CD4-positive, alpha-beta T cell treated with Interleukin-10 for 1 hour (primary cell): Measurements from ENCODE around the gene ZBTB17.
"Not testable (repeated sequence)": the region's sequence is repeated elsewhere in the genome, so short reads cannot be mapped to it uniquely, and the experiment has no call there.

Experiments
- DNase-seq: peaks from one replicate; pipeline ENCODE4 v3.0.0-alpha.2; 2020

The ZBTB17 gene

DNA sequence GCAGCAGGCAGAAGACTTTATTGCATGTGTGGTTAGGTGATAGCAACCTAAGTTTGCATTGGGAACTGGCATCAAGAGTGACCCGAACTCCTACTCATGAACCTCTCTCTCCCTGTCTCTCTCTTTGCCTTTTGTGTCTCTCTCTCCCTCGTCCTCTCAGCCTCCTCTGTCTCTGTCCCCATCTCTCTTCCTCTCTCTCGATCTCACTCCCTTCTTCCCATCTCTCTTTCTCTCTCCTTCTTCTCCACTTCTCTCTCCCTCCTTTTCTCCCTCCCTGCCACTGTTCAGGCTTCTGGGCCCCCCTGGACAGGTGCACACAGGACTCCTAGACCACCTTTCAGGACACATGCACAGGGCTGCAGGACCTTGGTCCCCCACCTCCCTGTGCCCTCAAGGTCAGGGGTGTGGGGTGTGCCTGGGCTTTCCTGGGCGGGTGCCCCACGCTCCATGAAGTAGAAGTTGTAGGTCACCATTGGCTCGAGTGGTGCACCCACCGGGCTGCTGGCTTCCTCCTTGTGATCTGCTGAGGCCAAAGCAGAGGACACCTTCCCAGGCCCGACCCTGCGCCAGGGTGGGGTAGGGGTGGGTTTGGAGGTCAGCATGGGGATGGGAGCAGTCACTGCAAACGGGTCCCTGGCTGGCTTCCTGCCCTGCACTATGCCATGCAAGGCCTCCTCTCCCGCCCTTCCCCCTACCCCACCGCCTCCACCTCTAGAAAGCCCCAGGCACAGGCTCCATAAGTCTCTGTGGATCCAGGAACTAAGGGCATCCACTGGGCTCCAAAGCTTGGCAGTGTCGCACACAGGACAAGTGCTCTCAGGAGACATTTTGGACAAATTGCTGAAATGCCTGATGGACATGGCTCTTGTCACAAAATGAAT lies 13.2 kb upstream of the ZBTB17 start:
- DNase-seq = no peak

DNA sequence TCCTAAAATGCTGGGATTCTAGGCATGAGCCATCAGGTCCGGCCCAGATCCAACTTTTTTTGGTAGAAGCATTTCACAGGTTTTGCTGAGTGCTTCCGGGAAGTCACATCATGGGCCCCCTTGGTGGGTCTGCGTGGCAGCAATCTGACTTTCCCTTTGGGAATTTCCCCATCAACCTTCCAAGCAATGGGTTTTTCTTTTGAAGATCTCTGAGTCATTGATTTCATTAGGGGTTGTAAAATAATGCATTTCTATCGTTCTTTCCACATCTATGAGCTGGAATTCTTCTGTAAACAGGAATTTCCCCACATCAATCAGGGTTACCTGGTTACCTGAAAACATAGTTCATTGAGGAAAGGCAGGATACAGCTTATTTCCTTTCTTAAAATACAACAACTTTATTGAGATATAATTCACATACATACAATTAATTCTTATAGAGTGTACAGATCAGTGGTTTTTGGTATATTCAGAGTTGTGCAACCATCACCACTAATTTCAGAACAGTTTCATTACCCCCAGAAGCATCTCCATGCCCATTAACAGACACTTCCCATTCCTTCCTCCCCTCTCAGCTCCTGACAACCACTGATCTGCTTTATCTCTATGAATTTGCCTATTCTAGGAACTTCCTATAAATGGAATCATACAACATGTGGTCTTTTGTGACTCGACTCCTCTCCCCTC lies 9.9 kb upstream of the ZBTB17 start:
- no peak for DNase-seq

DNA sequence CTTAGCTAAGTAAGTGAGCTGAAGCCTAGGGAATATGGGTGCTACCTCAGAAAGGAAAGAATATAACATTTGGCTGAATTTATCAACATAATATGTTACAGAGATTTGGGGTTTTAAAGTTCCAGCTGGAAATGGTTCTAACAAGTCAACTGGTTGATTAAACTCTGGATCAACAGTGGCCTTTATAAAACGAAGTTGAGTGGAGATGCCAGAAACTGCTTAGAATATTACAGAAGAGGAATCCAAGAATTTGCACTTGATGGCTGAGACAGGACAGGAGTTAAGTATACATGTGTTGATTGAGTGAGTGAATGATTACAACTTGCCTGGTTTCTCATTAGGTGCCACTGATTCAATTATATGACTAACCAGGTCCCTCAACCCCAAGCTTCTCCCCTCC lies 7.4 kb upstream of the ZBTB17 start:
- DNase-seq = no peak

DNA sequence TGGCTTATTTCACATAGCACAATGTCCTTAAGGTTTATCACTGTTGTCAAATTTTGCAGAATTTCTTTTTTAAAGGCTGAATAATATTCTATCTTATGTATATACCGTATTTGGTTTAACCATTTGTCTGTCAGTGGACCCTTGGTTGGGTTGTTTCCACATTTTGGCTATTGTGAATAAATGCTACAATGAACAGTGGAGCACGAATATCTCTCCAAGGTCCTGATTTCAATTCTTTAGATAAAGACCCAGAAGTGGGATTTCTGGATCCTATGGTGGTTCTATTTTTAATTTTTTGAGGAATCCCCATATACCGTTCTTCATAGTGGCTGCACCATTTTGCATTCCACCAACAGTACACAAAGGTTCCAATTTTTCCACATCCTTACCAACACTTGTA lies 5.8 kb upstream of the ZBTB17 start:
- DNase-seq = no peak

DNA sequence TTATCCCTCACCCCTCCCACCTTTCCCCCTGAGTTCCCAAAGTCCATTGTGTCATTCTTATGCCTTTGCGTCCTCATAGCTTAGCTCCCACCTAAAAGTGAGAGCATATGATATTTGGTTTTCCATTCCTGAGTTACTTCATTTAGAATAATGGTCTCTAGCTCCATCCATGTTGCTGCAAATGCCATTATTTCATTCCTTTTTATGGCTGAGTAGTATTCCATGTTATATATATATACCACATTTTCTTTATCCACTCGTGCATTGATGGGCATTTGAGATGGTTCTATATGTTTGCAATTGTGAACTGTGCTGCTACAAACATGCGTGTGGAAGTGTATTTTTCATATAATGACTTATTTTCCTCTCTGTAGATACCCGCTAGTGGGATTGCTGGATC lies 2.0 kb upstream of the ZBTB17 start:
- DNase-seq = not testable (repeated sequence)

DNA sequence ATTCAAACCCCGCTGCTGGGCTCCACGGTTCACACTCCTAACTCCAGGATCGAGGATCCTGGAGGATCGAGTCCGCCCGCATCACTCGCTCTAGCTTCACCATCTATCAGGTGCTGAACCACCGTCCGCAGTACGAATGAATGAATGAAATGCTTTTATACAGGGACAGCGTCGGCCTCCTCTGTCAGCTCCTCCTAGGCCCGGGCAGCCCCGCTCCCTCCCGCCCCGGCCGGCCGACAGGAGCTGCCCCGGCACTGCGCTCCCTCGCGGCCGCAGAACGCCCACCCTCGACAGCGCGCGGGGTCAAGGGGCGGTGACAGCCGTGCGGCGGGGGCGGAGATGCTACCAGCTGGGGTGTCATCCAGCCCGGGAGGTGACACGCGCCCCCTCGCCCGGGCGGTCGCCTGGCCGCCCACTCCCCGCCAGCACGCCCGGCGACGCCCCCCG lies 520 bp downstream of the ZBTB17 start:
- DNase-seq = peak; percentile 77

DNA sequence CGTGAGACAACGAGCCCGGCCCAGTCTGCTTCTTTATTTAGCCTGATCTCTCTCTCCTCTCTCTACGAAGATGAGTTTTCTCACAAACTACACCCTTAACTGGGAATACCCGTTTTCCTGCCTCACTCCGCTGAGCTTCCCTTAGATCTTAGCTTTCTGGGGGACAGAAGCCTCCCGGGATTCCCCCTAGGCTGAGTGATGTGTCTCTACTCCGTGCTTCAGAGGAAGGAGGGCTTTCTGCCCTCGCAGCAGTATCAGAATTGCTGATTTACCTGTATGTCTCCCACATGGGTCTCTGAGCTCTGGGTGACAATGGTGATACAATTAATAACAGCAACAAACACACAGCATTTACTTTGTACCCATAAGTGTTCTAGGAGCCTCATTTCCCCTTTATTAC lies 1.0 kb downstream of the ZBTB17 start:
- DNase-seq = peak; percentile 28

DNA sequence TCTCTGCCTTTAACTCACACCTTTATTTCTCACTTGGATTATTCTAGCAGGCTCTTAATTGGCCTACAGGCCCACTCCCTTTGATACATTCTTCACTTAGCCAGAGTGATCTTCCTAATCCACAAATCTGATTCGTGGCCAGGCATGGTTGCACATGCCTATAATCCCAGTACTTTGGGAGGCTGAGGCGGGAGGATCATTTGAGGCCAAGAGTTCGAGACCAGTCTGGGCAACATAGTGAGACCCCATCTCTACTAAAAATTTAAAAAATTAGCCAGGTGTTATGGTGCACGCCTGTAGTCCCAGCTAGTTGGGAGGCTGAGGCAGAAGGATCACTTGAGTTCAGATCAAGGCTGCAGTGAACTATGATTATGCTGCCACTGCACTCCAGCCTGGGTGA lies 2.1 kb downstream of the ZBTB17 start:
- no peak for DNase-seq

DNA sequence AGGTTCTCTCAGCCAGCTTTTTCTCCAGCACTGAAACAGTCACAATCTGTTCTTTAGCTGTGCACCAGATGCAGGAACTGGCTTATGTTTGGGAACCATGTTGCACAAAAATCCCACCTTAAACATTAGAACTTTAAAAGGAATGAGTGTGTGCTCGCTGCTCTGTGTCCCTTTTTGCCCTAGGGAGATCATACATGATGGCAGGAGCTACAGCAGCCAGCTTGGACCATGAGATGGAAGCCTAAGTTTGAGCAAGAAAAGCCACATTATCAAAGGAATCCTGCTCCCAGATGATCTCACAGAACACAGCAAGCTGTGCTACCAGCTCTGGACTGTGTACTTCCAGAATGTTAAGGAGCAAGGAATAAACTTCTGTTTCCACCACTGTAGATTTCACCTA lies 3.5 kb downstream of the ZBTB17 start:
- no peak for DNase-seq

DNA sequence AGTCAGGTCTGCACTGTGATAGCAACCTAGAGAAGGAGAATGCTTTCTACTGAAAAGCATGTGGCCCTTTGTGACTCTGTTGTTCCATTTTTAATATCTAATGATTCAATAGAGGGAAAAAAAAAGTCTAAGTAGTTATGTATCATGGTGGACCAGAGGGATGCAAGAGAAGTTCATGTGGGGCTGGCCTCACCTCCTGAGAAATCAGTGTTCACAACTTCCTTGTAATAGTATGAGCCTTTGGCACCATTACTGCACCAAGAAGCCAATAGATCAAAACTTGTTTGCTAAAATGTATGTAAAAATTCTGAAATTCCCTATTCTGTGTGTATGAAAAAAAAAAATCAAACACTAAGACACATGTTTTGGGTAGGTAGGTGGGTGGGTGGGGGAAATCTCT lies 5.0 kb downstream of the ZBTB17 start:
- DNase-seq = no peak

DNA sequence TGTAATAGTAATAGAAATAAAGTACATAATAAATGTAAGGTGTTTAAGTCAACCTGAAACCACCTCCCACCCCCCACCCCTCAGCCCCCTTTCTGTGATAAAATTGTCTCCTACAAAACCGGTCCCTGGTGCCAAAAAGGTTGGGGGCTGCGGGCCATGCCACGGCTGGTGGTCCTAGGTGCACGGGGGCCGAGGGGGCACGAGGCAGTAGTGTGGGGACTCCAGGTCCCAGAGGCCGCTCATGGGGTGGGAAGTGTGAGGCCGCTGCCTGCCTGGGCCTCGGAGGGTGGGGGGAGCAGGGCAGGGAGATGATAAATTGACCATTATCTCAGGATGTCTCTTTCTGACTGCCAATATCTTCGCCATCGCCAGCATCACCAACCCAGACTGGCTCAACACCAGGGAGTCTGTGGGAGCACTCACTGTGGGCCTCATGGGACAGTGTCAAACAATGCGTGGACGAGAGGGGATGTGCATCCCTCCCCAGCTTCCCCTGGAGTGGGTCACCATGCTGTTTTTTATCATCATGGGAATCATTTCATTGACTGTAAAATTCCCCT lies 6.5 kb downstream of the ZBTB17 start:
- DNase-seq = no peak

DNA sequence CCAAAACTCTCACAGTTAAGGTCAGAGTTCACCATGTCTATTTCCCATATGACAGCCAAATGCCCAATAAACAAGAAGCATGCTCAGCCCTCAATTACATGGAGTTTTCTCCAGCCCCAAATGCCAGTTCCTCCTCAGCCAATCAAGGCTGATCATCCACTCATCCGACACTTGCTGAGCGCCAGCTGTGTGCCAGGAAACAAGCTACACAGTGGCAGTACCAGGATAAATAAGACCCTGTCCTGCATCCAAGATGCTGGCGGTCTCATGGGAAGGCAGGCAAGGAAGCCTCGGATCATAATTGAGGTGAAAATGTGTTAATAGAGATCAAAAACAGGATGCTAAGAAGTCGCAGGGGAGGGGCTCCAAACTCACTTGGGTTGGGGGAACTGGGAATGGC lies 7.7 kb downstream of the ZBTB17 start:
- DNase-seq = no peak

DNA sequence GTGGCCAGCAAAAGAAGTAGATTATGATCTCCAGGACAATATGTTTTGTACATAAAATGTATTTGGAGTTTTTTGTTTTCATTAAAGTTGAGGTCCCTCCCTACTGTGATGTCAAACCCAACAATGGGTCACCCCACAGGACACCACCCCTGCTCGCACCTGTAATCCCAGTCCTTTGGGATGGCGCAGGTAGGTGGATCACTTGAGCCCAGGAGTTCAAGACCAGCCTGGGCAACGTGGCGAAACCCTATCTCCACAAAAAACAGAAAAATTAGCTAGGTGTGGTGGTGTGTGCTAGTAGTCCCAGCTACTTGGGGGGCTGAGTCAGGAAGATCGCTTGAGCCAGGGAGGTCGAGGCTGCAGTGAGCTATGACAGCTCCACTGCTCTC lies 9.0 kb downstream of the ZBTB17 start:
- DNase-seq = no peak

DNA sequence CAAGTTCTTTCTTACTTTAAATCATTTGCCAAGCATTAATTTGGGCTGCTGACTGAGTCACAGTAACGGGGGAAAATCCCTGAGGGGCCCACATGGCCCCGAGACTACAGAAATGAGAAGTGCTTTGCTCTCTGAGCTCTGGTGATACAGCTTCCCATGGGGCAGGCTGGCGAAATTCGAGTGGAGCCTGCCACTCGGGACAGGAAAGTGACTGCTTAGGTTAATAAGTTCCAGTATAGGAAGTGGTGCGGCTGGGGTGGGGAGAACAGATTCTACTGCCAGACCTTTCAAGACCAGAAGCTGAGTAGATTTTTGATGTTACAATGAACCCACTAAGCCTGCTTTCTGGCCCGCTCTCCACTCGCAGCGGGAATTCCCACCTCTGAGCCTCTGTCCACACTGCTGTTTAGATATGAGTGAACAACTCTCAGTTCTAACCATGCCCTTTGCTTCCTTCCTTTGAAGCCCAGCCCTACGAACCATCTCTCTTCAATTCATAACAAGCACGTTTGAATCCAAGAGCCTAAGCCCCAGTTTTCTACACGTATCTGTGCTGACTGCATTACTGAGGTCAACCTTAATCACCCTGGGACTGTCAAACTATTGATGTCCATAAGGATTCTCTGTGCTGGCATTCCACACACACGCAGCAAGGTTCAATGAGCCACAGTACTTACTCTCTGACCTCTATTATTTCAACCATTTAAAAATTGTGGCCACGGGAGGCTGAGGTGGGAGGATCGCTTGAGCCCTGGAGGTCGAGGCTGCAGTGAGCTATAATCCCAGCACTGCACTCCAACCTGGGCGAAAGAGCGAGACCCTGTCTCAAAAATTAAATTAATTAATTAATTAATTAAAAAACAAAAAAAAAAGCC lies 9.6 kb downstream of the ZBTB17 start:
- peak; percentile 67 for DNase-seq

DNA sequence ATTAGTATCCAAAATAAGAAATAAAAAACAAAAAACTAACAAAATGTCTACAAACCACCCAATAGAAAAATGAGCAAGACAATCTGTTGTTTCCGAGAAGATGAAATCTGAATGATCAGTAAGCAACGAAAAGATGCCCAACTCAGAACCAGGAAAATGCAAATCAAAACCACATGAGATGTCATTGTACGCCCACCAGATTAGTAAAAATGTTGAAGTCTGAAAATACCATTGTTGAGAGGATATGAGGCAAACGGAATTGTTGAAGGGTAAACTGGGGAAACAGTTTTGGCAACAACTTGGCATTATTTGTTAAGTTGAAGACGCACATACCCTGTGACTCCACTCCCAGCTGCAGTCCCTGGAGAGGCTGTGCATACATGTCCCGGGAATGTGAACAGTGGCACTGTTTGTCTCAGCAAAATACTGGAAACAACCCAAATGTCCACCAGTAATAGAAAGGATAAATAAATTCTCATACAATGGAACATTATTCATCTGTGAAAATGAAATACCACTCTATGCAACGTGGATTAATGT lies 10.6 kb downstream of the ZBTB17 start:
- DNase-seq = no peak

DNA sequence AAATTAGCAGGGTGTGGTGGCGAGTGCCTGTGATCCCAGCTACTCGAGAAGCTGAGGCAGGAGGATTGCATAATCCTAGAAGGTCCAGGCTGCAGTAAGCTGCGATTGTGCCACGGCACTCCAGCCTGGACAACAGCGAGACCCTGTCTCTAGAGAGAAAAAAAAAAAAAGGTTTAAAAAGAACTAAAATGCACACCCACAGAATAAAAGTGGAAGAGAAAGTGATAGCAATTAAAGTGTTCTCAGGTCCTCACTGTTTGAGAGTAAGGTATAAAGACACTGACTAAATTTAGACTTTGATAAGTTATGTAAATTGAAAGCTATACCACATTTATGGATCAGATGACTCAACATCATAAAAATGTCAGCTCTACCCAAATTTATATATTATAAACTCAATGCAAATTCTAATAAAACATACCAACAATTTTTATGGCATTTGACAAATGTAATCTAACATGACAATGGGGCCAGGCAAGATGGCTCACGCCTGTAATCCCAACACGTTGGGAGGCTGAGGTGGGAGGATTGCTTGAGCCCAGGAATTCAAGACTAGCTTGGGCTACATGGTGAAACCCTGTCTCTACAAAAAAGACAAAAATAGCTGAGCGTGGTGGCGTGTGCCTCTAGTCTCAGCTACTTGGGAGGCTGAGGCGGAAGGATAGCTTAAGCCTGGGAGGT lies 11.8 kb downstream of the ZBTB17 start:
- DNase-seq = no peak

DNA sequence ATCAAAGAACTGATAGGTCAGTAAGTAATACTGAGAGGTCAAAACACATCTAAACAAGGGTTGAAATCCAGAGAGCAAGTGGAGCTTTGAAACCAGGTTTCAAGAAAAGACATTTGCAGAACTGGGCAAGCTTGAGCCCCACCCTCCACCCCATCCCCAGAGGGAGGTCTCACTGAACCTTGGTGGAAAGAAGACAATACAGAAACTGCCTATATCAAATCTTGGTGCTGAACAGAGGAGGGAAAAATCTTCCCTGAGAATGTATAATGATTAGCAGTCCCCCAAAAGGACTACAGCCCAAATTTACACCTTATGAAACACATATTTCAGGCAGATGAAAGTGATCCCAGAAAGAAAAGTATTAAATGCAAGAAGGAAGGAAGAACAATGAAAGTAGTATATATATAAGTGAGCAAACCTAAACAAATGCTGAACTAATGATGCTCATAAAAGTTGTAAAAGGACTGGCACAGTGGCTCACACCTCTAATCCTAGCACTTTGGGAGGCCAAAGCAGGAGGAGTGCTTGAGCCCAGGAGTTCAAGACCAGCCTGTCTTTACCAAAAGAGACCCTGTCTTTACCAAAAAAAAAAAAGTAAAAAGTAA lies 12.4 kb downstream of the ZBTB17 start:
- DNase-seq = no peak

DNA sequence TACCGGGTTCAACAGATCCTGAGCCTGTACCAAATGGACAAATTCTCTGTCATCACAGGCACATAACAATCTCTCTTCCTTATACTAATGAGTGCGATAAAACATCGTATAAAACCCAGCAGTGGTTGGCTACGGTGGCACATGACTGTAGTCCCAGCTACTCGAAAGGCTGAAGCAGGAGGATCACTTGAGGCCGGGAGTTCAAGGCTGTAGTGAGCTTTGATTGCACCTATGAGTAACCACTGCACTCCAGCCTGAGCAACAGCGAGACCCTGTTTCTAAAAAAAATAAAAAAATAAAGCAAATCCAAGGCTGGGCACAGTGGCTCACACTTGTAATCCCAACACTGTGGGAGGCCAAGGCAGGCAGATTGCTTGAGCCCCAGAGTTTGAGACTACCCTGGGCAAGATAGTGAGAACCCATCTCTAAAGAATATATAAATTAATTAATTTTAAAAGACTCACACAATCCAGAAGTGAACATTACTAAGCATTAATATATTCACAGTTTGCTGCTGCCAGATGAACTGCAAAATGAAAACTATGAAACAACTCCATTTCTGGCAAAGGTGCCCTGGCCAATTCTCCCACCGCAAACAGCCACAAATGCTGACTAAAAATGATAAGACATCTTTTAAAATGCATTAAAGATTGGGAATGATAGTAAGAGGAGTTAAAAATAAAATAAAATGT lies 13.1 kb downstream of the ZBTB17 start:
- no peak for DNase-seq

DNA sequence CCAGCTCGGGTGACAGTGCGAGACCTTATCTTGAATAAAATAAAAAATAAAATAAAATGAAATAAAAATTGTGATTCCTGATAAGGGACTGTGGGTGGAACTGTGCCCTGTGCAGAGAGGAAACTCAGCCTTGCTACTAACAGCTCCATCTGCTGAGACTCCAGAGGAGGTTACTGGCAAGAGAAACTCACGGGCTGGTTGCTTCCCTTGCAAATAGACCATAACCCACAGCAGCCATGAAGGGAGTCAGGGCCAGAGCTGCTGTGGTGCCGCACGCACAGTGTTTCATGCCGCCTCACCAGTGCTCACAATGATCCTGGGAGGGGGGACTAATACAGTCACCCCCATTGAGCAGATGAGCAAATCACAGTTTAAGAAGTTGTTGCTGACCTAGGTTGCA lies 13.7 kb downstream of the ZBTB17 start:
- DNase-seq = no peak

DNA sequence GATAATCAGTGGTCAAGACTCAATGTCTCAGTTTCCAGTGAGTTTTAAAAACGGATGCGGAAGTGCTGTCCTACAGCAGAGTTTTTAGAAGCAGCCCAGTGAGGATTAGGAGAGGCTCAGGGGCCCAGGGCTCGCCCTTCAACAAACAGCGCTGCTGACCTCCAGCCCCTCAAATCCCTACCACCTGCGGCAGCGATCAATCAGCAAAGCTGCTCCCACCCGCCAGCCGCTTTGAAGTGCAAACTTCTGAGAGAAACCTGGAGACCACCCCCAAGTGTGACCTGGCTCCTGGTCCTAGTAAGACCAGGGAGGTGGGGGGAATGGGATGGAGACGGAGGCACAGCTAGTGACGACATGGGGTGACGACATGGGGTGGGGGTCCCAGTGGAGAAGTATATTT lies 14.4 kb downstream of the ZBTB17 start:
- no peak for DNase-seq

DNA sequence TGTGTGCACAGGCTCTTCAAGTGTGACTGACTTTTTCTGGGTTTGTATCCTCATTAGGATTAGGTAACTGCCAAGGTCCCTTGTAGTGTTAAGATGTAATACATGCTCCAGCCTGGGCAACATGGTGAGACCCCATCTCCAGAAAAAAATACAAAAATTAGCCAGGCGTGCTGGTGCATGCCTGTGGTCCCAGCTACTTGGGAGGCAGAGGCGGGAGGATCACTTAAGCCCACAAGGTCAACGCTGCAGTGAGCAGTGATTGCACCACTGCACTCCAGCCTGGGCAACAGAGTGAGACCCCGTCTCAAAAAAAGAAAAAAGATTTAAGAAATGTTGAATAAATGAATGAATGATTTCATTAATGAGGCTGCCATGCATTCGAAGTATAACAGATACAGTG lies 15.1 kb downstream of the ZBTB17 start:
- DNase-seq = no peak
